Gastrocnemius medialis (tissue), 4 donors: ENCODE measurements around the gene ACSM4.
"Not testable (repeated sequence)": the region's sequence is repeated elsewhere in the genome, so short reads cannot be mapped to it uniquely, and the experiment has no call there.

ENCODE experiments used
- POLR2A ChIP-seq, 2 donors: fragments of 450-650 bp; IDR thresholded peaks; one replicate each; pipeline ENCODE4 v1.6.1; 2017; ENCODE audit warnings: antibody characterized with exemption in 2 of 2, mild to moderate bottlenecking in 2 of 2, moderate library complexity in 2 of 2
- TF ChIP-seq, protein P1 (sequence below), 5 experiments: fragments of 450-650 bp in 3 of 5; fragments of 200-600 bp in 2 of 5; sonication (generic) in 2 of 5; IDR thresholded peaks in 4 of 5; conservative IDR thresholded peaks in 1 of 5; 1 replicate in 4 of 5; 2 replicates in 1 of 5; pipeline ENCODE4 v1.5.1; 2016 to 2019; ENCODE audit warnings: antibody characterized with exemption in 5 of 5, mild to moderate bottlenecking in 3 of 5, moderate library complexity in 3 of 5

DNA sequence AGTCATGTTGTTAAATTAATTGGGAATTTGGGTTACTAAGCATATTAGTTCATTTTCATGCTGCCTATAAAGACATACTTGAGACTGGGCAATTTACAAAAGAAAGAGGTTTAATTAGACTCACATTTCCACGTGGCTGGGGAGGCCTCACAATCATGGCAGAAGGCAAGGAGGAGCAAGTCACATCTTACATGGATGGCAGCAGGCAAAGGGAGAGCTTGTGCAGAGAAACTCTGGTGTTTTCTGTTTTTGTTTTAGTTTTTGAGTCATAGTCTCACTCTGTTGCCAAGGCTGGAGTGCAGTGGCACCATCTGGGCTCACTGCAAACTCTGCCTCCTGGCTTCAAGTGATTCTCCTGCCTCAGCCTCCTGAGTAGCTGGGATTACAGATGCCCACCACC is 13.3 kb upstream of the ACSM4 start:
- not testable (repeated sequence) for TF ChIP-seq POLR2A (IDR thresholded peaks at IDR 0.05)
- TF ChIP-seq, protein P1, sequence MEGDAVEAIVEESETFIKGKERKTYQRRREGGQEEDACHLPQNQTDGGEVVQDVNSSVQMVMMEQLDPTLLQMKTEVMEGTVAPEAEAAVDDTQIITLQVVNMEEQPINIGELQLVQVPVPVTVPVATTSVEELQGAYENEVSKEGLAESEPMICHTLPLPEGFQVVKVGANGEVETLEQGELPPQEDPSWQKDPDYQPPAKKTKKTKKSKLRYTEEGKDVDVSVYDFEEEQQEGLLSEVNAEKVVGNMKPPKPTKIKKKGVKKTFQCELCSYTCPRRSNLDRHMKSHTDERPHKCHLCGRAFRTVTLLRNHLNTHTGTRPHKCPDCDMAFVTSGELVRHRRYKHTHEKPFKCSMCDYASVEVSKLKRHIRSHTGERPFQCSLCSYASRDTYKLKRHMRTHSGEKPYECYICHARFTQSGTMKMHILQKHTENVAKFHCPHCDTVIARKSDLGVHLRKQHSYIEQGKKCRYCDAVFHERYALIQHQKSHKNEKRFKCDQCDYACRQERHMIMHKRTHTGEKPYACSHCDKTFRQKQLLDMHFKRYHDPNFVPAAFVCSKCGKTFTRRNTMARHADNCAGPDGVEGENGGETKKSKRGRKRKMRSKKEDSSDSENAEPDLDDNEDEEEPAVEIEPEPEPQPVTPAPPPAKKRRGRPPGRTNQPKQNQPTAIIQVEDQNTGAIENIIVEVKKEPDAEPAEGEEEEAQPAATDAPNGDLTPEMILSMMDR (IDR thresholded peaks at IDR 0.05 in 4 of 5, conservative IDR thresholded peaks at IDR 0.05 in 1 of 5): not testable (repeated sequence)
